Epithelial cell of alveolus of lung (primary cell): ENCODE results near the gene FOXD1. TPM values are rescaled to one million over a fixed set of nuclear protein-coding genes. Genes with fewer than 3 reads are reported as not detected.

ENCODE experiments used
- total RNA-seq: library from RNA; depleted of rRNA; stranded (reverse); fragments of >200 nt; gene quantifications from 2 replicates; pipeline ENCODE4 v1.2.1, GENCODE V29; 2015

Gene FOXD1
- total RNA-seq, result 13.2 and 18.0 TPM in 2 replicates

GRCh38 chr5:73448463-73449136 lies at the start of gene FOXD1:
TSS of gene FOXD1 (minus strand) at chr5:73448777. CDS start at chr5:73448362, 415 bp downstream.

Other genes starting within 250 kb of the FOXD1 start
- 511 and 785 TPM in 2 replicates for gene BTF3, start 49.7 kb upstream of the FOXD1 start, total RNA-seq
- gene ANKRA2, start 116.9 kb upstream of the FOXD1 start, total RNA-seq, result 18.5 and 21.9 TPM in 2 replicates
- gene UTP15, start 117.0 kb upstream of the FOXD1 start, total RNA-seq, result 12.3 and 14.5 TPM in 2 replicates
- gene ARHGEF28, start 177.4 kb upstream of the FOXD1 start, total RNA-seq, result 2.1 and 9.1 TPM in 2 replicates